Neural cell (in vitro differentiated cells): ENCODE results near the gene DKK1. TPM values are rescaled to one million over a fixed set of nuclear protein-coding genes. Genes with fewer than 3 reads are reported as not detected.

Source experiments
- H2AFZ ChIP-seq: fragments of 200-600, 300-800 bp; sonication (generic), shearing (Covaris generic); 2 replicates; pipeline ENCODE4 v1.6.0; 2014; ENCODE audit warnings: low read depth, mild to moderate bottlenecking, antibody characterized with exemption, low read length, moderate library complexity
- H3F3A ChIP-seq: fragments of 200-600 bp; shearing (Covaris generic); 2 replicates; pipeline ENCODE4 v1.6.1; 2016; ENCODE audit warnings: mild to moderate bottlenecking, moderate library complexity, mixed read lengths, antibody characterized with exemption, low read length; ENCODE audit not compliant: insufficient read depth, poor library complexity, severe bottlenecking
- H3K27ac ChIP-seq: fragments of 200-600, 300-800 bp; sonication (generic), shearing (Covaris generic); 2 replicates; pipeline ENCODE4 v1.5.1; 2014; ENCODE audit warnings: mild to moderate bottlenecking, low read length, moderate library complexity
- H3K27me3 ChIP-seq: fragments of 300-800, 200-600 bp; sonication (generic), shearing (Covaris generic); 2 replicates; pipeline ENCODE4 v1.6.0; 2014; ENCODE audit warnings: mild to moderate bottlenecking, low read depth, low read length, moderate library complexity; ENCODE audit not compliant: insufficient read depth
- H3K36me3 ChIP-seq: fragments of 300-800, 200-600 bp; sonication (generic), shearing (Covaris generic); 2 replicates; pipeline ENCODE4 v1.5.1; 2014; ENCODE audit warnings: mild to moderate bottlenecking, antibody characterized with exemption, low read length, moderate library complexity; ENCODE audit not compliant: insufficient read depth
- H3K4me2 ChIP-seq: fragments of 300-800, 200-600 bp; sonication (generic), shearing (Covaris generic); 2 replicates; pipeline ENCODE4 v1.6.0; 2014; ENCODE audit warnings: mild to moderate bottlenecking, low read length
- H3K4me3 ChIP-seq: fragments of 300-800, 200-600 bp; sonication (generic), shearing (Covaris generic); 2 replicates; pipeline ENCODE4 v1.5.1; 2014; ENCODE audit warnings: mild to moderate bottlenecking, low read length, moderate library complexity
- H3K79me2 ChIP-seq: fragments of 200-600 bp; shearing (Covaris generic); replicated peaks from 2 replicates; pipeline ENCODE4 v1.6.0; 2014; ENCODE audit warnings: mild to moderate bottlenecking, low read length, moderate library complexity; ENCODE audit not compliant: insufficient read depth
- H3K9ac ChIP-seq: fragments of 300-800, 200-600 bp; sonication (generic), shearing (Covaris generic); 2 replicates; pipeline ENCODE4 v1.6.1; 2016; ENCODE audit warnings: mild to moderate bottlenecking, low read length, mixed read lengths
- H3K9me2 ChIP-seq: fragments of 200-600 bp; shearing (Covaris generic); 2 replicates; pipeline ENCODE4 v1.6.1; 2016; ENCODE audit warnings: mild to moderate bottlenecking, low read length, mixed read lengths; ENCODE audit not compliant: insufficient read depth
- H3K9me3 ChIP-seq: fragments of 200-600, 300-800 bp; sonication (generic), shearing (Covaris generic); 2 replicates; pipeline ENCODE4 v1.6.1; 2016; ENCODE audit warnings: mild to moderate bottlenecking, mixed run types, low read length, moderate library complexity, mixed read lengths
- H4K20me1 ChIP-seq: fragments of 200-600 bp; shearing (Covaris generic); 2 replicates; pipeline ENCODE4 v1.6.1; 2016; ENCODE audit warnings: mild to moderate bottlenecking, mixed run types; ENCODE audit not compliant: insufficient read depth
- EP300 ChIP-seq: fragments of 450-650 bp; conservative IDR thresholded peaks from 2 replicates; pipeline ENCODE4 v1.6.1; 2014; ENCODE audit warnings: antibody characterized with exemption, mild to moderate bottlenecking, moderate library complexity; ENCODE audit not compliant: poor library complexity, severe bottlenecking
- EZH2 ChIP-seq: fragments of 200-600, 300-800 bp; shearing (Covaris generic), sonication (generic); IDR thresholded peaks from 2 replicates; pipeline ENCODE4 v1.6.1; 2014; ENCODE audit warnings: antibody characterized with exemption, low read length, borderline replicate concordance, mild to moderate bottlenecking; ENCODE audit not compliant: insufficient read depth, poor library complexity, severe bottlenecking
- MXI1 ChIP-seq: fragments of 450-650 bp; conservative IDR thresholded peaks from 2 replicates; pipeline ENCODE4 v1.6.1; 2014; ENCODE audit warnings: antibody characterized with exemption, mild to moderate bottlenecking; ENCODE audit not compliant: poor library complexity, severe bottlenecking
- POLR2AphosphoS5 ChIP-seq: IDR thresholded peaks from 2 replicates; pipeline ENCODE4 v1.6.1; 2012
- RAD21 ChIP-seq: fragments of 450-650 bp; conservative IDR thresholded peaks from 2 replicates; pipeline ENCODE4 v1.6.1; 2014; ENCODE audit warnings: antibody characterized with exemption, mild to moderate bottlenecking, moderate library complexity
- SMC3 ChIP-seq: fragments of 450-650 bp; conservative IDR thresholded peaks from 2 replicates; pipeline ENCODE4 v1.6.1; 2014; ENCODE audit warnings: antibody characterized with exemption, mild to moderate bottlenecking, moderate library complexity; ENCODE audit not compliant: poor library complexity
- TAF1 ChIP-seq: IDR thresholded peaks from 2 replicates; pipeline ENCODE4 v1.6.1; 2012; ENCODE audit warnings: low read depth
- polyA plus RNA-seq: library from polyadenylated mRNA; depleted of rRNA; stranded (reverse); fragments of >200 nt; gene quantifications from 2 replicates; pipeline ENCODE4 v1.2.3, GENCODE V29; 2014
- TF ChIP-seq, protein P1 (sequence below): fragments of 450-650 bp; IDR thresholded peaks from 2 replicates; pipeline ENCODE4 v1.5.1; 2014; ENCODE audit warnings: antibody characterized with exemption, mild to moderate bottlenecking, moderate library complexity; ENCODE audit not compliant: poor library complexity, severe bottlenecking
- TF ChIP-seq, protein P2 (sequence below): IDR thresholded peaks from 2 replicates; pipeline ENCODE4 v1.6.1; 2012; ENCODE audit warnings: borderline replicate concordance

Gene DKK1
- polyA plus RNA-seq, 1 donor from 2014 or later: 0.12 TPM

DNA sequence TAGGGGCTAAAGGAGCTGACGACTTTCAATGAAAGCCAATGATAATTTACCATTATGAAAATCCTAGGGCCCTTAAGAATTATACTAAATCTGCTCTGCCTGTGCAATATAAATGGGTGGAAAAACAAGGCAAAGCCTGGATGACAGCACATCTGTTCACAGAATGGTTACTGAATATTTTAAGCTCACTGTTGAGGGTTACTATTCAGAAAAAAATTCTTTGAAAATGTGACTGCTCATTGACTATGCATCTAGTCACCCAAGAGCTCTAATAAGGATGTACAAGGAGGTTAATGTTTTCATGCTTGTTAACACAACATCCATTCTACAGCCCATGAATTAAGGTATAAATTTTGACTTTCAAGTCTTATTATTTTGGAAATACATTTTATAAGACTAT lies 8.9 kb downstream of the DKK1 start:
- Histone ChIP-seq H3K9me2 (no peaks in the 10 kb centered on the region), H3K27me3 (no peaks in the 10 kb centered on the region), H2AFZ (no peak overlapping the region), H3K27ac (no peak overlapping the region), H3K4me3 (no peak overlapping the region), H3K36me3 (no peaks in the 10 kb centered on the region), H3K79me2 (no peaks in the 10 kb centered on the region), H4K20me1 (no peaks in the 10 kb centered on the region), H3K4me2 (no peak overlapping the region), H3K9me3 (no peaks in the 10 kb centered on the region), H3F3A (no peaks in the 10 kb centered on the region), H3K9ac (no peak overlapping the region)
- no peak for TF ChIP-seq MXI1
- no peak for TF ChIP-seq SMC3
- no peak for TF ChIP-seq EP300
- TF ChIP-seq EZH2: no peak
- TF ChIP-seq RAD21: no peak
- TF ChIP-seq TAF1: no peak
- TF ChIP-seq POLR2AphosphoS5: no peak
- TF ChIP-seq, protein P1, sequence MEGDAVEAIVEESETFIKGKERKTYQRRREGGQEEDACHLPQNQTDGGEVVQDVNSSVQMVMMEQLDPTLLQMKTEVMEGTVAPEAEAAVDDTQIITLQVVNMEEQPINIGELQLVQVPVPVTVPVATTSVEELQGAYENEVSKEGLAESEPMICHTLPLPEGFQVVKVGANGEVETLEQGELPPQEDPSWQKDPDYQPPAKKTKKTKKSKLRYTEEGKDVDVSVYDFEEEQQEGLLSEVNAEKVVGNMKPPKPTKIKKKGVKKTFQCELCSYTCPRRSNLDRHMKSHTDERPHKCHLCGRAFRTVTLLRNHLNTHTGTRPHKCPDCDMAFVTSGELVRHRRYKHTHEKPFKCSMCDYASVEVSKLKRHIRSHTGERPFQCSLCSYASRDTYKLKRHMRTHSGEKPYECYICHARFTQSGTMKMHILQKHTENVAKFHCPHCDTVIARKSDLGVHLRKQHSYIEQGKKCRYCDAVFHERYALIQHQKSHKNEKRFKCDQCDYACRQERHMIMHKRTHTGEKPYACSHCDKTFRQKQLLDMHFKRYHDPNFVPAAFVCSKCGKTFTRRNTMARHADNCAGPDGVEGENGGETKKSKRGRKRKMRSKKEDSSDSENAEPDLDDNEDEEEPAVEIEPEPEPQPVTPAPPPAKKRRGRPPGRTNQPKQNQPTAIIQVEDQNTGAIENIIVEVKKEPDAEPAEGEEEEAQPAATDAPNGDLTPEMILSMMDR: no peak
- TF ChIP-seq, protein P2, sequence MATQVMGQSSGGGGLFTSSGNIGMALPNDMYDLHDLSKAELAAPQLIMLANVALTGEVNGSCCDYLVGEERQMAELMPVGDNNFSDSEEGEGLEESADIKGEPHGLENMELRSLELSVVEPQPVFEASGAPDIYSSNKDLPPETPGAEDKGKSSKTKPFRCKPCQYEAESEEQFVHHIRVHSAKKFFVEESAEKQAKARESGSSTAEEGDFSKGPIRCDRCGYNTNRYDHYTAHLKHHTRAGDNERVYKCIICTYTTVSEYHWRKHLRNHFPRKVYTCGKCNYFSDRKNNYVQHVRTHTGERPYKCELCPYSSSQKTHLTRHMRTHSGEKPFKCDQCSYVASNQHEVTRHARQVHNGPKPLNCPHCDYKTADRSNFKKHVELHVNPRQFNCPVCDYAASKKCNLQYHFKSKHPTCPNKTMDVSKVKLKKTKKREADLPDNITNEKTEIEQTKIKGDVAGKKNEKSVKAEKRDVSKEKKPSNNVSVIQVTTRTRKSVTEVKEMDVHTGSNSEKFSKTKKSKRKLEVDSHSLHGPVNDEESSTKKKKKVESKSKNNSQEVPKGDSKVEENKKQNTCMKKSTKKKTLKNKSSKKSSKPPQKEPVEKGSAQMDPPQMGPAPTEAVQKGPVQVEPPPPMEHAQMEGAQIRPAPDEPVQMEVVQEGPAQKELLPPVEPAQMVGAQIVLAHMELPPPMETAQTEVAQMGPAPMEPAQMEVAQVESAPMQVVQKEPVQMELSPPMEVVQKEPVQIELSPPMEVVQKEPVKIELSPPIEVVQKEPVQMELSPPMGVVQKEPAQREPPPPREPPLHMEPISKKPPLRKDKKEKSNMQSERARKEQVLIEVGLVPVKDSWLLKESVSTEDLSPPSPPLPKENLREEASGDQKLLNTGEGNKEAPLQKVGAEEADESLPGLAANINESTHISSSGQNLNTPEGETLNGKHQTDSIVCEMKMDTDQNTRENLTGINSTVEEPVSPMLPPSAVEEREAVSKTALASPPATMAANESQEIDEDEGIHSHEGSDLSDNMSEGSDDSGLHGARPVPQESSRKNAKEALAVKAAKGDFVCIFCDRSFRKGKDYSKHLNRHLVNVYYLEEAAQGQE: no peak

DNA sequence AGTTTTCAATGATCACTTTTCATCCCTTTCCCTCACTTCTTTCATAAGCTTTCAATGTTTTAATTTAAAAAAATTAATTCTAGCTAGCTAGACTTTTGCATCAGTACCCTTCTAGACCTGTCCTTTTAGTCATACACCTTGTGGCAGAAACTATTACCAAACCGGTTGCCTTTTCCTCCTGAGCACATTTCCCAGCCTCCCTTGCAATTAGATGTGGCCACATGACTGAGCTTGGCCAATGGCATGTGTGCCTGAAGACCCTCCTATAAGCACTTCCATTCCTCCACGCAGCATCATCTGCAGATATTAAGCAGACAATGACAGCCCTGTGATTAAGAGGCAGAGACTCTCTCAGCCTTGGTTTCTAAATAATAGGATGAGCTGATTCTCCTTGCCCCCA lies 12.3 kb downstream of the DKK1 start:
- no peaks in the 10 kb centered on the region for H3K36me3 ChIP-seq
- no peak overlapping the region for H3K27ac ChIP-seq
- H3K9me3 ChIP-seq: no peaks in the 10 kb centered on the region
- TF ChIP-seq SMC3: no peak
- H3F3A ChIP-seq: no peaks in the 10 kb centered on the region
- no peak overlapping the region for H3K4me2 ChIP-seq
- no peaks in the 10 kb centered on the region for H3K9me2 ChIP-seq
- H3K27me3 ChIP-seq: no peaks in the 10 kb centered on the region
- H3K9ac ChIP-seq: no peak overlapping the region
- H3K4me3 ChIP-seq: no peak overlapping the region
- no peaks in the 10 kb centered on the region for H4K20me1 ChIP-seq
- no peak overlapping the region for H2AFZ ChIP-seq
- no peaks in the 10 kb centered on the region for H3K79me2 ChIP-seq
